Neural cell (in vitro differentiated cells): ENCODE data around the gene KRT78.

Experiments
- EP300 ChIP-seq: fragments of 450-650 bp; conservative IDR thresholded peaks from 2 replicates; pipeline ENCODE4 v1.6.1; 2014; ENCODE audit warnings: antibody characterized with exemption, mild to moderate bottlenecking, moderate library complexity; ENCODE audit not compliant: poor library complexity, severe bottlenecking
- EZH2 ChIP-seq: fragments of 200-600, 300-800 bp; shearing (Covaris generic), sonication (generic); IDR thresholded peaks from 2 replicates; pipeline ENCODE4 v1.6.1; 2014; ENCODE audit warnings: antibody characterized with exemption, low read length, borderline replicate concordance, mild to moderate bottlenecking; ENCODE audit not compliant: insufficient read depth, poor library complexity, severe bottlenecking
- POLR2AphosphoS5 ChIP-seq: IDR thresholded peaks from 2 replicates; pipeline ENCODE4 v1.6.1; 2012
- RAD21 ChIP-seq: fragments of 450-650 bp; conservative IDR thresholded peaks from 2 replicates; pipeline ENCODE4 v1.6.1; 2014; ENCODE audit warnings: antibody characterized with exemption, mild to moderate bottlenecking, moderate library complexity
- SMC3 ChIP-seq: fragments of 450-650 bp; conservative IDR thresholded peaks from 2 replicates; pipeline ENCODE4 v1.6.1; 2014; ENCODE audit warnings: antibody characterized with exemption, mild to moderate bottlenecking, moderate library complexity; ENCODE audit not compliant: poor library complexity
- TAF1 ChIP-seq: IDR thresholded peaks from 2 replicates; pipeline ENCODE4 v1.6.1; 2012; ENCODE audit warnings: low read depth
- TF ChIP-seq, protein P1 (sequence below): fragments of 450-650 bp; IDR thresholded peaks from 2 replicates; pipeline ENCODE4 v1.5.1; 2014; ENCODE audit warnings: antibody characterized with exemption, mild to moderate bottlenecking, moderate library complexity; ENCODE audit not compliant: poor library complexity, severe bottlenecking
- TF ChIP-seq, protein P2 (sequence below): IDR thresholded peaks from 2 replicates; pipeline ENCODE4 v1.6.1; 2012; ENCODE audit warnings: borderline replicate concordance

DNA sequence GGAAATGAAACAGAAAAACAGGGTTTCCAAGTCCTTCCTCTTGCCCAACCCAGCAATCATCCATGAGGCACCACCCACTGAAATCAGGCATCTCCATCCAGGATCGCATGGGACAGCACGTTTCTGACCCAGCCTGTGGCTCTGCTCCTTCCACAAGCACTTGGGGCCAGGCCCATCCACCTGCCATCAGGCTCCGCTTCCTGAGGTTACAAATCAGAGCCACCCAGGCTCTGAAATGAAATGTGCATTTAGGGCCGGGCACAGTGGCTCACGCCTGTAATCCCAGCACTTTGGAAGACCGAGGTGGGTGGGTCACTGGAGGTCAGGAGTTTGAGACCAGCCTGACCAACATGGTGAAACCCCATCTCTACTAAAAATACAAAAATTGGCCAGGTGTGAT is 717 bp upstream of the KRT78 start:
- TF ChIP-seq EP300 (no peak), SMC3 (no peak), RAD21 (no peak), POLR2AphosphoS5 (no peak), TAF1 (no peak), EZH2 (no peak)
- TF ChIP-seq, protein P1, sequence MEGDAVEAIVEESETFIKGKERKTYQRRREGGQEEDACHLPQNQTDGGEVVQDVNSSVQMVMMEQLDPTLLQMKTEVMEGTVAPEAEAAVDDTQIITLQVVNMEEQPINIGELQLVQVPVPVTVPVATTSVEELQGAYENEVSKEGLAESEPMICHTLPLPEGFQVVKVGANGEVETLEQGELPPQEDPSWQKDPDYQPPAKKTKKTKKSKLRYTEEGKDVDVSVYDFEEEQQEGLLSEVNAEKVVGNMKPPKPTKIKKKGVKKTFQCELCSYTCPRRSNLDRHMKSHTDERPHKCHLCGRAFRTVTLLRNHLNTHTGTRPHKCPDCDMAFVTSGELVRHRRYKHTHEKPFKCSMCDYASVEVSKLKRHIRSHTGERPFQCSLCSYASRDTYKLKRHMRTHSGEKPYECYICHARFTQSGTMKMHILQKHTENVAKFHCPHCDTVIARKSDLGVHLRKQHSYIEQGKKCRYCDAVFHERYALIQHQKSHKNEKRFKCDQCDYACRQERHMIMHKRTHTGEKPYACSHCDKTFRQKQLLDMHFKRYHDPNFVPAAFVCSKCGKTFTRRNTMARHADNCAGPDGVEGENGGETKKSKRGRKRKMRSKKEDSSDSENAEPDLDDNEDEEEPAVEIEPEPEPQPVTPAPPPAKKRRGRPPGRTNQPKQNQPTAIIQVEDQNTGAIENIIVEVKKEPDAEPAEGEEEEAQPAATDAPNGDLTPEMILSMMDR, result no peak
- TF ChIP-seq, protein P2, sequence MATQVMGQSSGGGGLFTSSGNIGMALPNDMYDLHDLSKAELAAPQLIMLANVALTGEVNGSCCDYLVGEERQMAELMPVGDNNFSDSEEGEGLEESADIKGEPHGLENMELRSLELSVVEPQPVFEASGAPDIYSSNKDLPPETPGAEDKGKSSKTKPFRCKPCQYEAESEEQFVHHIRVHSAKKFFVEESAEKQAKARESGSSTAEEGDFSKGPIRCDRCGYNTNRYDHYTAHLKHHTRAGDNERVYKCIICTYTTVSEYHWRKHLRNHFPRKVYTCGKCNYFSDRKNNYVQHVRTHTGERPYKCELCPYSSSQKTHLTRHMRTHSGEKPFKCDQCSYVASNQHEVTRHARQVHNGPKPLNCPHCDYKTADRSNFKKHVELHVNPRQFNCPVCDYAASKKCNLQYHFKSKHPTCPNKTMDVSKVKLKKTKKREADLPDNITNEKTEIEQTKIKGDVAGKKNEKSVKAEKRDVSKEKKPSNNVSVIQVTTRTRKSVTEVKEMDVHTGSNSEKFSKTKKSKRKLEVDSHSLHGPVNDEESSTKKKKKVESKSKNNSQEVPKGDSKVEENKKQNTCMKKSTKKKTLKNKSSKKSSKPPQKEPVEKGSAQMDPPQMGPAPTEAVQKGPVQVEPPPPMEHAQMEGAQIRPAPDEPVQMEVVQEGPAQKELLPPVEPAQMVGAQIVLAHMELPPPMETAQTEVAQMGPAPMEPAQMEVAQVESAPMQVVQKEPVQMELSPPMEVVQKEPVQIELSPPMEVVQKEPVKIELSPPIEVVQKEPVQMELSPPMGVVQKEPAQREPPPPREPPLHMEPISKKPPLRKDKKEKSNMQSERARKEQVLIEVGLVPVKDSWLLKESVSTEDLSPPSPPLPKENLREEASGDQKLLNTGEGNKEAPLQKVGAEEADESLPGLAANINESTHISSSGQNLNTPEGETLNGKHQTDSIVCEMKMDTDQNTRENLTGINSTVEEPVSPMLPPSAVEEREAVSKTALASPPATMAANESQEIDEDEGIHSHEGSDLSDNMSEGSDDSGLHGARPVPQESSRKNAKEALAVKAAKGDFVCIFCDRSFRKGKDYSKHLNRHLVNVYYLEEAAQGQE, result no peak
